ENCODE results near the gene ZC3H12A.

- peak; percentile 32 to 85 (median 84) for TF ChIP-seq CTCF (IDR thresholded peaks at IDR 0.05)
- TF ChIP-seq POLR2A (IDR thresholded peaks at IDR 0.05) = peak; percentile 73
These were observed 40.2 kb downstream of the ZC3H12A start, which contains the start of gene MEAF6 for GRCh38 chr1:37514350-37515184.

Measured in ovary (tissue), 3 donors.